ENCODE data around the gene NELL1. TPM values are rescaled to one million over a fixed set of nuclear protein-coding genes. Genes with fewer than 3 reads are reported as not detected.

NELL1 gene
- polyA plus RNA-seq, 1 experiment, result not detected

DNA sequence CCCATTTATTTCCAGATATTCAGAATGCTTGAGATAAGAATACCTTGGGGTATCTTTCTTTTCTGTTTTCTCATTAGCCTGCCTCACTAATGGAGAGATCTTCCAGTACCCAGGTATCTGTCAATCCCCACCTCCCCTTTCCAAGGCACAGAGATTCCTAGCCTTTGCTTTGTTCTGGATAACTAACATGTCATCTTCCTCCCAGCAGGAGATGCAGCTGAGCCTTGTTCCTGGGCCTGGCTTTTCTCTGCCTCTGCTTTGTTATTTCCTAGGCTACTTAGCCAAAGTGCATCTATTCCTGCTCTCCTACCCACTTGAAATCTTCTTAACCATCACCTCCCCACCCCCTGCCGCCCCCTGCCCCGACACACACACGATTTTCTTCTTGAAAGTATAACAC lies 297.1 kb downstream of the NELL1 start:
- no peak overlapping the region for H3K4me3 ChIP-seq (ENCODE audit: low read depth, low read length)
- POLR2A ChIA-PET, result no interaction called here
- TF ChIP-seq, protein P1, sequence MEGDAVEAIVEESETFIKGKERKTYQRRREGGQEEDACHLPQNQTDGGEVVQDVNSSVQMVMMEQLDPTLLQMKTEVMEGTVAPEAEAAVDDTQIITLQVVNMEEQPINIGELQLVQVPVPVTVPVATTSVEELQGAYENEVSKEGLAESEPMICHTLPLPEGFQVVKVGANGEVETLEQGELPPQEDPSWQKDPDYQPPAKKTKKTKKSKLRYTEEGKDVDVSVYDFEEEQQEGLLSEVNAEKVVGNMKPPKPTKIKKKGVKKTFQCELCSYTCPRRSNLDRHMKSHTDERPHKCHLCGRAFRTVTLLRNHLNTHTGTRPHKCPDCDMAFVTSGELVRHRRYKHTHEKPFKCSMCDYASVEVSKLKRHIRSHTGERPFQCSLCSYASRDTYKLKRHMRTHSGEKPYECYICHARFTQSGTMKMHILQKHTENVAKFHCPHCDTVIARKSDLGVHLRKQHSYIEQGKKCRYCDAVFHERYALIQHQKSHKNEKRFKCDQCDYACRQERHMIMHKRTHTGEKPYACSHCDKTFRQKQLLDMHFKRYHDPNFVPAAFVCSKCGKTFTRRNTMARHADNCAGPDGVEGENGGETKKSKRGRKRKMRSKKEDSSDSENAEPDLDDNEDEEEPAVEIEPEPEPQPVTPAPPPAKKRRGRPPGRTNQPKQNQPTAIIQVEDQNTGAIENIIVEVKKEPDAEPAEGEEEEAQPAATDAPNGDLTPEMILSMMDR (IDR thresholded peaks at IDR 0.05; ENCODE audit: low read depth, low read length), result no peak

DNA sequence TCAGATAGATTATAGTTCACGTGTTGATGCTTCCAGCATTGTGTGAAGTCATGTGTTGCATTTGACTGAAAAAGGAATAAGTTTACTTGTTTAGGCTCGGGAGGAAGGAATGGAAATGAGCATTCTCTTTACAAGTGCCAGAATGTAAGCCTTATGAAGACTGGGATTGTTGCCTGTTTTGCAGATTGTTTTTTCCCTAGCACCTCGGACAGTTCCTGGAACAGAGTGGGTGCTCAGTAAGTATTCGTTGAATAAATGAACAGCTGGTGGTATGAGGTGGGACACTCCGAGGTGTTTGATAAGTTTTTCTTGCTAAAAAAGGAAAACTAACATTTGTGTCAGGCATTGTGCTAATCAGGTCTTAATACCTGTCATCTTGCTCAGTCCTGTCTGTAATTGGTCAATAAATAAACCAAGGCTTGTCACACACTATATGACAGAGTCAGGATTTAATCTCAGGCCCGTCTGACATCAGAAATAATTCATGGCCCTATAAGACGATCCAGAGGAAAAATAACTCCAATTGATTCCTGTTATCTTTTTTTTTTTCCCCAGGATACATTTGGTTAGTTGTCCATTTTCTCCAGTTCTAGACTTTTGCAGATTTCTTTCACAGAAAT lies 304.7 kb downstream of the NELL1 start:
- POLR2A ChIA-PET, result no interaction called here
- CTCF ChIA-PET, result no interaction called here
- H3K9me3 ChIP-seq (ENCODE audit: control insufficient read depth, insufficient read depth, low read length), result peaks cover 8% of the 10 kb centered on the region; the same call in 1 of the 2 replicates
- TF ChIP-seq, protein P1 (IDR thresholded peaks at IDR 0.05; ENCODE audit: low read depth, low read length), result no peak
- no peak for DNase-seq (ENCODE audit: low read depth, low spot score)
- no peak overlapping the region for H3K4me3 ChIP-seq (ENCODE audit: low read depth, low read length)
- H3K27ac ChIP-seq (ENCODE audit: low read depth, low read length), result no peak overlapping the region
- H3K27me3 ChIP-seq (ENCODE audit: control insufficient read depth, insufficient read depth, low read length), result no peaks in the 10 kb centered on the region

More for the DNA sequence above, 297.1 kb downstream of the NELL1 start:
- CTCF ChIA-PET, result no interaction called here
- 0 out of 2 replicates have a peak, but pooled peaks cover 3% of the 10 kb centered on the region for H3K9me3 ChIP-seq (ENCODE audit: control insufficient read depth, insufficient read depth, low read length)
- H3K27me3 ChIP-seq (ENCODE audit: control insufficient read depth, insufficient read depth, low read length), result no peaks in the 10 kb centered on the region
- H3K27ac ChIP-seq (ENCODE audit: low read depth, low read length), result no peak overlapping the region
- no peak for DNase-seq (ENCODE audit: low read depth, low spot score)

DNA sequence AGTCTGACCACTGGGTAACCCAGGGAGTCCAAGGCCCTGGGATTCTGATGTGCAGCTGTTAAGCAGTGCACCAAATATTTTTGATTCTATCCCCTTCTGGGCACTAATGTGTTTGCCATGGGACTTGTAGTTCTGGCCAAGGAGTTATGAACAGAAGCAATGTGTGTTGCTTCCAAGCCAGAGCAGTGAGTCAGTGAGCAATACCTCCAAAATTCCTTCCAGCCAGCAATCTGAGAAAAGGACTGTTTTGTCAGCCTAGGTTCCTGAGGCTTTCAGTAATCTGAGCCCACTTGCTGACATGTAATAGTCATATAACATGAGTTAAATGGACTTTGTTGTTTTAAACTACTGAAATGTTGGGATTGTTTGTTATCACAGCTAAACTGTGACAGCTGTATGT lies 311.4 kb downstream of the NELL1 start:
- DNase-seq (ENCODE audit: low read depth, low spot score), result no peak
- ChIA-PET POLR2A (no interaction called here), CTCF (no interaction called here)
- TF ChIP-seq, protein P1 (IDR thresholded peaks at IDR 0.05; ENCODE audit: low read depth, low read length), result no peak
- Histone ChIP-seq H3K27ac (ENCODE audit: low read depth, low read length) (no peak overlapping the region), H3K9me3 (ENCODE audit: control insufficient read depth, insufficient read depth, low read length) (peaks cover 5% of the 10 kb centered on the region), H3K4me3 (ENCODE audit: low read depth, low read length) (no peak overlapping the region), H3K27me3 (ENCODE audit: control insufficient read depth, insufficient read depth, low read length) (no peaks in the 10 kb centered on the region)

DNA sequence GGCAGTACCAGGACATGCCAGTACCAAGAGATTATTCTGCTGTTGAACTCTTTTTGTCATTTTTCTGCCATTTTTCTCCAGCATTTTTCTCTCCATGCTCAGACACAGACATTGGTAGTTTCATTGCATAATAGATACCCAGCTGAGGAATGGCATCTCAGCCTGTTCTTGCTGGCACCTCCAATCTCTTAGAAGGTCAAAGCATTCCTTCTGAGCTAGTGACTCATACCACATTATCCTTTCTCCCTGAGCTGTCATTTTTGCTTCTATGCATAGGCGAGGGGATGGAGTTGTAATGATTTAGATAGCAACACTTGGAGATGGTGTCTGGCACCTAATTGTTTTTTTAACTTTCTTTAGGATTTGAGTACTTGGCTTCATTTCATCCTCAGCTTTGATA lies 321.1 kb downstream of the NELL1 start:
- ChIA-PET POLR2A (no interaction called here), CTCF (no interaction called here)
- Histone ChIP-seq H3K9me3 (ENCODE audit: control insufficient read depth, insufficient read depth, low read length) (peaks cover 20% of the 10 kb centered on the region), H3K4me3 (ENCODE audit: low read depth, low read length) (no peak overlapping the region), H3K27ac (ENCODE audit: low read depth, low read length) (no peak overlapping the region), H3K27me3 (ENCODE audit: control insufficient read depth, insufficient read depth, low read length) (no peaks in the 10 kb centered on the region)
- TF ChIP-seq, protein P1 (IDR thresholded peaks at IDR 0.05; ENCODE audit: low read depth, low read length), result no peak
- DNase-seq (ENCODE audit: low read depth, low spot score), result no peak

DNA sequence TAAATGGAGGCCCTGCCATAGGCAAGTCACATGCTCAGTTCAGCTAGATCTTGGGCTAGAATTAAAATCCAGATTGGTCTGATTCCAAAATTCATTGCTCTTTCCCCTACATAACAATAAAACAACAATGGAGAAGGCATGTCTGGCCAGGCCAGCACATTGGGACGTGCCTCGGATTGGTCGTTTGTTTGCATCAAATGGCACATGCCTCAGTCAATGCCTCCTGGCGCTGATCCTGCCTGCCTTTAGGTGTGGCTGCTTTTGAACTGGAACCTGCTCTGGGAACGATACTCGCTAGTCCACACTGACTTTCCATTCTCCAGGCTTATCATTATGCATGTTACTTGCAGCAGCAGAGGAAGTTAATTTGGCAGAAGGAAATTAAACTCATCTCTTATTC lies 322.1 kb downstream of the NELL1 start:
- CTCF ChIA-PET, result no interaction called here
- peaks cover 22% of the 10 kb centered on the region for H3K9me3 ChIP-seq (ENCODE audit: control insufficient read depth, insufficient read depth, low read length)
- POLR2A ChIA-PET, result no interaction called here
- H3K27me3 ChIP-seq (ENCODE audit: control insufficient read depth, insufficient read depth, low read length), result no peaks in the 10 kb centered on the region
- TF ChIP-seq, protein P1 (IDR thresholded peaks at IDR 0.05; ENCODE audit: low read depth, low read length), result no peak
- DNase-seq (ENCODE audit: low read depth, low spot score), result no peak
- no peak overlapping the region for H3K27ac ChIP-seq (ENCODE audit: low read depth, low read length)
- no peak overlapping the region for H3K4me3 ChIP-seq (ENCODE audit: low read depth, low read length)
